Spleen (tissue), 11 donors: ENCODE data around the gene ST7L. TPM values are rescaled to one million over a fixed set of nuclear protein-coding genes. Genes with fewer than 3 reads are reported as not detected.
A peak's percentile ranks its signal among the peaks of the same experiment; 100 is the strongest.

Experiments used
- DNase-seq: peaks from one replicate; pipeline ENCODE4 v3.0.0-alpha.2; 2020
- H3K27ac ChIP-seq, 8 donors: fragments of 200-600 bp; sonication (generic) in 7 of 8; 1 replicate in 4 of 8; 2 replicates in 4 of 8; pipeline versions ENCODE4 v1.5.0 to v1.8.0; 2016 to 2021; ENCODE audit warnings: inconsistent platforms in 4 of 8, mild to moderate bottlenecking in 4 of 8, moderate library complexity in 1 of 8
- H3K27me3 ChIP-seq, 7 donors: fragments of 200-600 bp; sonication (generic) in 6 of 7; replicated peaks in 1 of 7; 1 replicate in 4 of 7; 2 replicates in 3 of 7; pipeline versions ENCODE4 v1.5.0 to v1.8.0; 2016 to 2021; ENCODE audit warnings: inconsistent platforms in 3 of 7, mild to moderate bottlenecking in 1 of 7
- H3K36me3 ChIP-seq, 6 donors: fragments of 200-600 bp; sonication (generic) in 5 of 6; 1 replicate in 4 of 6; 2 replicates in 2 of 6; pipeline versions ENCODE4 v1.5.0 to v1.8.0; 2016 to 2021; ENCODE audit warnings: inconsistent platforms in 2 of 6
- H3K4me1 ChIP-seq, 6 donors: fragments of 200-600 bp; sonication (generic) in 5 of 6; 1 replicate in 3 of 6; 2 replicates in 3 of 6; pipeline versions ENCODE4 v1.5.0 to v1.8.0; 2016 to 2021; ENCODE audit warnings: inconsistent platforms in 3 of 6
- H3K4me3 ChIP-seq, 8 donors: fragments of 200-600 bp; sonication (generic) in 7 of 8; 1 replicate in 4 of 8; 2 replicates in 4 of 8; pipeline versions ENCODE4 v1.5.0 to v1.8.0; 2016 to 2021; ENCODE audit warnings: inconsistent platforms in 4 of 8, mild to moderate bottlenecking in 4 of 8, moderate library complexity in 2 of 8
- H3K9me3 ChIP-seq, 8 donors: fragments of 200-600 bp; sonication (generic) in 7 of 8; 1 replicate in 4 of 8; 2 replicates in 4 of 8; pipeline versions ENCODE4 v1.5.0 to v1.8.0; 2016 to 2021; ENCODE audit warnings: inconsistent platforms in 4 of 8
- POLR2A ChIP-seq, 3 donors: fragments of 450-650 bp; IDR thresholded peaks; one replicate each; pipeline ENCODE4 v1.5.1; 2017; ENCODE audit warnings: antibody characterized with exemption in 3 of 3, mild to moderate bottlenecking in 1 of 3
- POLR2AphosphoS5 ChIP-seq, 3 donors: sonication (generic); formaldehyde crosslinking; IDR thresholded peaks; one replicate each; pipeline ENCODE4 v1.5.1; 2017; ENCODE audit warnings: antibody characterized with exemption in 3 of 3
- WGBS, 5 donors: extraction: QIAGEN DNeasy Blood & Tissue Kit in 3 of 5; methylation state at CpG; one replicate each; pipeline versions ENCODE4 v1.1.5 to v1.1.7; 2013 to 2018; 5-methylcytosine and 5-hydroxymethylcytosine counted together
- intact Hi-C: fragments of 100-400 bp; cut with DNase I; formaldehyde crosslinking; loops from one replicate; pipeline ENCODE4 v1.15.0; 2023; ENCODE audit warnings: low total_unique reads
- polyA plus RNA-seq, 3 donors: library from polyadenylated mRNA; stranded (reverse); fragments of 200-250 nt; gene quantifications; one replicate each; pipeline ENCODE4 v1.2.1, GENCODE V29; 2013
- total RNA-seq, 7 donors: library from RNA; depleted of rRNA in 3 of 7; stranded (reverse); fragments of >200 nt in 3 of 7; fragmentation: NEBNext Ultra II Directional in 4 of 7; extraction: Animal tissue kit (Norgen Biotek cat#: 25700) in 4 of 7; gene quantifications; one replicate each; pipeline versions ENCODE4 v1.1.0 to v1.2.1, GENCODE V29; 2016 to 2021
- TF ChIP-seq, protein P1 (sequence below), 11 experiments: fragments of 200-600 bp in 7 of 11; fragments of 450-650 bp in 4 of 11; sonication (generic) in 4 of 11; IDR thresholded peaks in 8 of 11; conservative IDR thresholded peaks in 3 of 11; 1 replicate in 7 of 11; 2 replicates in 4 of 11; pipeline versions ENCODE4 v1.4.0 to v1.8.0; 2016 to 2021; ENCODE audit warnings: antibody characterized with exemption in 11 of 11, inconsistent platforms in 4 of 11, mild to moderate bottlenecking in 1 of 11
- donor health status: healthy with polysubstance abuse.
- donor health status: DM: no; HTN: no; CAD: no; lungs with moderate emphysema.
- donor health status: DM: no; HTN: no; CAD: no.
- donor health status: Bipolar disorder and iron deficiency.
- donor health status: healthy.
- donor health status: DM: no; HTN: no; CAD: no.
- donor health status: DM: yes; HTN: yes; CAD: no.

ST7L gene
- total and polyA plus RNA-seq, 10 donors: 6.1 to 23.9 (median 18.6) TPM

DNA sequence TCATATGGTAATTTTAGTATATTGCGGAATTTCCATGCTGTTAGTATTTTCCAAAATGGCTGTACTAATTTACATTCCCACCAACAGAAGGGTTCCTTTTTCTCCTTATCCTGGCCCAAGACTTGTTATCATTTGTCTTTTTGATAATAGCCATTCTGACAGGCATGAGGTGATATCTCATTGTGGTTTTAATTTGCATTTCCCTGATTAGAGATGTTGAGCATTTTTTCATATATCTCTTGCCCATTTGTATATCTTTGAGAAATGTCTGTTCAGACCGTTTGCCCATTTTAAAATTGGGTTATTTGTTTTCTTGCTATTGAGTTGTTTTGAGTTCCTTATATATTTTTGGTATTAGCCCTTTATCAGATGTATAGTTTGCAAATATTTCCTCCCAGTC lies 14.7 kb upstream of the ST7L start:
- Histone ChIP-seq H3K36me3 (peaks cover 0 to 46% (median 9%) of the 10 kb centered on the region in 6 donors), H3K4me3 (no peak overlapping the region), H3K4me1 (peaks cover 44 to 100% (median 93%) of the 10 kb centered on the region in 6 donors), H3K27ac (peak overlapping the region in 3 of 8 donors; percentile 11 to 57 (median 11)), H3K9me3 (no peaks in the 10 kb centered on the region), H3K27me3 (no peaks in the 10 kb centered on the region)
- no peak for DNase-seq
- 82 to 90% (median 88%) methylated on average over 2 of the region's 2 CpGs for WGBS, 5 donors
- TF ChIP-seq, protein P1, sequence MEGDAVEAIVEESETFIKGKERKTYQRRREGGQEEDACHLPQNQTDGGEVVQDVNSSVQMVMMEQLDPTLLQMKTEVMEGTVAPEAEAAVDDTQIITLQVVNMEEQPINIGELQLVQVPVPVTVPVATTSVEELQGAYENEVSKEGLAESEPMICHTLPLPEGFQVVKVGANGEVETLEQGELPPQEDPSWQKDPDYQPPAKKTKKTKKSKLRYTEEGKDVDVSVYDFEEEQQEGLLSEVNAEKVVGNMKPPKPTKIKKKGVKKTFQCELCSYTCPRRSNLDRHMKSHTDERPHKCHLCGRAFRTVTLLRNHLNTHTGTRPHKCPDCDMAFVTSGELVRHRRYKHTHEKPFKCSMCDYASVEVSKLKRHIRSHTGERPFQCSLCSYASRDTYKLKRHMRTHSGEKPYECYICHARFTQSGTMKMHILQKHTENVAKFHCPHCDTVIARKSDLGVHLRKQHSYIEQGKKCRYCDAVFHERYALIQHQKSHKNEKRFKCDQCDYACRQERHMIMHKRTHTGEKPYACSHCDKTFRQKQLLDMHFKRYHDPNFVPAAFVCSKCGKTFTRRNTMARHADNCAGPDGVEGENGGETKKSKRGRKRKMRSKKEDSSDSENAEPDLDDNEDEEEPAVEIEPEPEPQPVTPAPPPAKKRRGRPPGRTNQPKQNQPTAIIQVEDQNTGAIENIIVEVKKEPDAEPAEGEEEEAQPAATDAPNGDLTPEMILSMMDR (IDR thresholded peaks at IDR 0.05 in 8 of 11, conservative IDR thresholded peaks at IDR 0.05 in 3 of 11): no peak
- TF ChIP-seq POLR2A (IDR thresholded peaks at IDR 0.05): no peak
- TF ChIP-seq POLR2AphosphoS5 (IDR thresholded peaks at IDR 0.05): no peak
- intact Hi-C loops: no loop called here

DNA sequence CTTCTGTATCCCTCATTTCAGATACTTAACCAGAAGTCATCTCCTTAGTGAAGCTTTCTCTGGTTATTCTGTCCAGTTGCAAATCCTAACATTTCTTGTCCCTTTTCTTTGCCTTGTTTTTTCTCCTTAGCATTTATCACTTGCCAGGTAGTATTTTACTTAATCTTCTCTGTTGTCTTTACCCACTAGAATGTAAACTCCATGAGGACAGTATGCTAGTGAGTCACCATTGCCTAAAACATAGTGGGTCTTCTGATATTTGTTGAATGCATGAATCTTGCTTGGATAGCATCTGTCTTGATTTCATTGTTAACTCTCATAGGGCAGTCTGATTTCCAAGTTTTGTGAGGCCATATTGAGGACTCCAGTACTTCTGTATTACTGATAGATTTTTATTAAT lies 10.3 kb upstream of the ST7L start:
- no peak for DNase-seq
- Histone ChIP-seq H3K9me3 (no peaks in the 10 kb centered on the region), H3K4me3 (no peak overlapping the region), H3K27ac (peak overlapping the region in 1 of 8 donors; percentile 7), H3K27me3 (no peaks in the 10 kb centered on the region), H3K36me3 (peaks cover 0 to 63% (median 6%) of the 10 kb centered on the region in 6 donors), H3K4me1 (peaks cover 39 to 100% (median 98%) of the 10 kb centered on the region in 6 donors)
- intact Hi-C loops: loop anchor here (10.0 kb wide), 1 partner anchor 46 kb away; the partner anchor contains the start of gene MOV10
- TF ChIP-seq POLR2A (IDR thresholded peaks at IDR 0.05) (no peak), POLR2AphosphoS5 (IDR thresholded peaks at IDR 0.05) (no peak)
- TF ChIP-seq, protein P1 (IDR thresholded peaks at IDR 0.05 in 8 of 11, conservative IDR thresholded peaks at IDR 0.05 in 3 of 11): no peak

DNA sequence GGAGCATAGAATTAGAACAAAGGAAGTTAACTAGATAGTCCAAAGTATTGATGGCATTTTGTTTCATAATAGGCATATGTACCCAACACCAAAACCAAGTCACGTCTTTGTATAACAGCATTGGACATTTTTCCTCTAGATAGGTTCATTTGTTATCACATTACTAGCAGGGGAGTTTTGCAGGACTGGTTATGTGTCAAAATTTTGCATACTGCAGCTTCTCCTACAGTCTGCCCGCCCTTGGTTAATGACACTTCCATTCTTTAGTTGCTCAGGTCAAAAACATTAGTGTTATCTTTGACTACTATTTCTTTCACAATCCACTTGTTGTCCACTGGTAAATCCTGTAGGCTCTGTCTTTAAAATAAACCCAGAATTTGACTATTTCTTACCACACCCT lies 9.6 kb upstream of the ST7L start:
- intact Hi-C loops: loop anchor here (10.0 kb wide), 1 partner anchor 46 kb away; the partner anchor contains the start of gene MOV10
- peaks cover 40 to 100% (median 97%) of the 10 kb centered on the region in 6 donors for H3K4me1 ChIP-seq
- no peak overlapping the region for H3K4me3 ChIP-seq
- H3K9me3 ChIP-seq: no peaks in the 10 kb centered on the region
- 70 to 82% (median 80%) methylated on average over 2 of the region's 2 CpGs for WGBS, 5 donors
- TF ChIP-seq POLR2AphosphoS5 (IDR thresholded peaks at IDR 0.05) (no peak), POLR2A (IDR thresholded peaks at IDR 0.05) (no peak)
- TF ChIP-seq, protein P1 (IDR thresholded peaks at IDR 0.05 in 8 of 11, conservative IDR thresholded peaks at IDR 0.05 in 3 of 11): no peak
- H3K27me3 ChIP-seq: no peaks in the 10 kb centered on the region
- H3K27ac ChIP-seq: no peak overlapping the region
- peaks cover 0 to 63% (median 6%) of the 10 kb centered on the region in 6 donors for H3K36me3 ChIP-seq
- no peak for DNase-seq

DNA sequence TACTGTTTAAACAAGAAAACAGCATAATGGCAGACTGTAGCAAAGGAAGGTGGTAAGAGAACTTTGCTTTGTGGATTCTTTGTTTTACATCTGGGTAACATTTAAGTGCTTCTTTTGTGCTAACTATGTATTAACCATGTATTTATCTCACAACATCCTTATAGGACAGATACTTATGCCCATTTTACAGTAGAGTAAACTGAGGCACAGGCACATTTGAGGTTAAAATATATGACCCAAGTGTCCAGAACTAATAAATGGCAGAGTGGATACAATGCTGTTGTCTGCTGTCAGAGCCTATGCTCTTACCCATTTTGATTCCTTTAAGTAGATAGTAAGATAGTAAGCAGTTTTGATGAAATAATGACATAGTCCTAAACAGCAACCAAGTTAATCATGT lies 7.9 kb upstream of the ST7L start:
- Histone ChIP-seq H3K27me3 (no peaks in the 10 kb centered on the region), H3K9me3 (no peaks in the 10 kb centered on the region), H3K27ac (peak overlapping the region in 1 of 8 donors; percentile 5), H3K4me3 (no peak overlapping the region), H3K4me1 (peaks cover 51 to 100% (median 97%) of the 10 kb centered on the region in 6 donors), H3K36me3 (peaks cover 0 to 66% (median 5%) of the 10 kb centered on the region in 6 donors)
- DNase-seq: no peak
- intact Hi-C loops: loop anchor here (10.0 kb wide), 1 partner anchor 48 kb away; the partner anchor contains the start of gene MOV10
- TF ChIP-seq POLR2A (IDR thresholded peaks at IDR 0.05) (no peak), POLR2AphosphoS5 (IDR thresholded peaks at IDR 0.05) (no peak)
- TF ChIP-seq, protein P1 (IDR thresholded peaks at IDR 0.05 in 8 of 11, conservative IDR thresholded peaks at IDR 0.05 in 3 of 11): no peak
